ENCODE data around the gene TMSB4X.

Gene TMSB4X

DNA sequence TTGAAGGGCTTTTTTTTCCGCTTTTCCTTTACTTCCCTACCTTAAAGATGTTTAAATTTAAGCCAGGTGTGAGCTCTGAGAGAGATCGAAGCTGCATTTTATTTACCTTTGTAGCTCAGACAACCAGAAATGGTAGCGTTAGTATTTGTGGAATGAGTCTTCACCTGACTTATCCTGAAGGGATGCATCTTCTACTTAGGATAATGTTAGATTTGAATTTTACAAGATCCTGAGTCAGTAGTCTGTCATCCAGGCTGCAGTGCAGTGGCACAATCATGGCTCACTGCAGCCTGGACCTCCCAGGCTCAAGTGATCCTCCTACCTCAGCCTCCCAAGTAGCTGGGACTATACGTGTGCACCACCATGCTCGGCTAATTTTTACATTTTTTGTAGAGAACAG is 26.2 kb downstream of the TMSB4X start:
- H3K4me3 ChIP-seq (ENCODE audit: low read depth, low read length), result no peak overlapping the region
- TF ChIP-seq, protein P1, sequence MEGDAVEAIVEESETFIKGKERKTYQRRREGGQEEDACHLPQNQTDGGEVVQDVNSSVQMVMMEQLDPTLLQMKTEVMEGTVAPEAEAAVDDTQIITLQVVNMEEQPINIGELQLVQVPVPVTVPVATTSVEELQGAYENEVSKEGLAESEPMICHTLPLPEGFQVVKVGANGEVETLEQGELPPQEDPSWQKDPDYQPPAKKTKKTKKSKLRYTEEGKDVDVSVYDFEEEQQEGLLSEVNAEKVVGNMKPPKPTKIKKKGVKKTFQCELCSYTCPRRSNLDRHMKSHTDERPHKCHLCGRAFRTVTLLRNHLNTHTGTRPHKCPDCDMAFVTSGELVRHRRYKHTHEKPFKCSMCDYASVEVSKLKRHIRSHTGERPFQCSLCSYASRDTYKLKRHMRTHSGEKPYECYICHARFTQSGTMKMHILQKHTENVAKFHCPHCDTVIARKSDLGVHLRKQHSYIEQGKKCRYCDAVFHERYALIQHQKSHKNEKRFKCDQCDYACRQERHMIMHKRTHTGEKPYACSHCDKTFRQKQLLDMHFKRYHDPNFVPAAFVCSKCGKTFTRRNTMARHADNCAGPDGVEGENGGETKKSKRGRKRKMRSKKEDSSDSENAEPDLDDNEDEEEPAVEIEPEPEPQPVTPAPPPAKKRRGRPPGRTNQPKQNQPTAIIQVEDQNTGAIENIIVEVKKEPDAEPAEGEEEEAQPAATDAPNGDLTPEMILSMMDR (IDR thresholded peaks at IDR 0.05; ENCODE audit: low read depth, low read length), result no peak

DNA sequence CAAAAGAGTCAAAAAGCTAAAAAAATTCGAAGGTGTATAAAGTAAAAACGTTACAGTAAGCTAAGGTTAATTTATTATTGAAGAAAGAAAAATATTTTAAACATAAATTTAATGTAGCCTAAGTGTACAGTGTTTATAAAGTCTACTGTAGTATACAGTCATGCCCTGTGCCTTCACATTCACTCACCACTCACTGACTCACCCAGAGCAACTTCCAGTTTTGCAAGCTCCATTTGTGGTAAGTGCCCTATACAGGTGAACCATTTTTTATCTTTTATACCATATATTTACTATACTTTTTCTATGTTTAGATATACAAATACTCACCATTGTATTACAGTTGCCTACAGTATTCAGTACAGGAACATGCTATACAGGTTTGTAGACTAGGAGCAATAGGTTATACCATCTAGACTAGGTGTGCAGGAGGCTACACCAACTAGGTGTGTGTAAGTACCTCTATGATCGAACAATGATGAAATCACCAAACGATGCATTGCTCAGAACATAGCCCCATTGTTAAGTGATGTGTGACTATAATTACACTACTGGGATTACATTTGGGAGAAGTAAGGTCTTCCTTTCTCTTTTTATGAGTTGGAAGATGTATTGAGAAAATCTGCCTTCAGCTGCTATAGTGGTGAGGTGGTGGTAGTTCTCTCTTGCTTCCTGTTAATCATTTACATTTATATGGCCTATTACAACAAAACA is 27.2 kb downstream of the TMSB4X start:
- TF ChIP-seq, protein P1 (IDR thresholded peaks at IDR 0.05; ENCODE audit: low read depth, low read length), result no peak
- H3K4me3 ChIP-seq (ENCODE audit: low read depth, low read length), result no peak overlapping the region

DNA sequence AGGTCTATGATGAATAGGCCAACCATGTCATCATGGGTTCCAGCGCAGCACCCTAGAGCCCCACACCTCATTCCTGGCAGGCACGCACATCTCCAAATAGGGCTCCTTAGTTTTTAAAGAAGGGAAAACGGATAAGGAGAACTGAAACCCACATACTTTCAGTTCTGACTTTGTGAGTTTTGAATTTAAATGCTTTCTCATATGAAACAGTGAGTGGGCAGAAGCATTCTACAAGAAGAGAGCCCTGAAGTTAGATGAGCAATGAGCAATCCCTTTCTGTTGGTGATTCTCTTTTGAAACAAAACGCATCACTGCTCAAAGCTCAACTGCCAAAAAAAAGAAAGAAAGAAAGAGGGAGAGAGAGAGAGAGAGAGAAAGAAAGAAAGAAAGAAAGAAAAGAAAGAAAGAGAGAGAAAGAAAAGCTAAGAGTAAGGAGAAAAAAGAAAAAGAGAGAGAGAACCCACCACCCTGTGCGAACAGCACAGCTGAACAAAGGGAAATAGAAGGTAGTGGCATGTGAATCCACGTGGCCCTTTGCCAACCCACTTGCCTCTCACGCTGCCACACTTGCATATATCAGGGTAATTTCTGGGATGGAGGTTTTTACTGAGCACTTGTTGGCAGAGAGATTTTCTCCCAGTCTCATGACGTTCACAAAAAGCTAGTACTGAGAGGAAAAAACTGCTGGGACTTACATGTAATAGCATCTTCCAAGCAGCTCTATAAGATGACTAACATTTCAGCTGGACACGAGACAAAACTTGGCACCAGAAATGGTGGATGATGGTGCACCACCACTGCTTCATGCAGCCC is 31.0 kb downstream of the TMSB4X start:
- TF ChIP-seq, protein P1 (IDR thresholded peaks at IDR 0.05; ENCODE audit: low read depth, low read length), result no peak
- H3K4me3 ChIP-seq (ENCODE audit: low read depth, low read length), result no peak overlapping the region

DNA sequence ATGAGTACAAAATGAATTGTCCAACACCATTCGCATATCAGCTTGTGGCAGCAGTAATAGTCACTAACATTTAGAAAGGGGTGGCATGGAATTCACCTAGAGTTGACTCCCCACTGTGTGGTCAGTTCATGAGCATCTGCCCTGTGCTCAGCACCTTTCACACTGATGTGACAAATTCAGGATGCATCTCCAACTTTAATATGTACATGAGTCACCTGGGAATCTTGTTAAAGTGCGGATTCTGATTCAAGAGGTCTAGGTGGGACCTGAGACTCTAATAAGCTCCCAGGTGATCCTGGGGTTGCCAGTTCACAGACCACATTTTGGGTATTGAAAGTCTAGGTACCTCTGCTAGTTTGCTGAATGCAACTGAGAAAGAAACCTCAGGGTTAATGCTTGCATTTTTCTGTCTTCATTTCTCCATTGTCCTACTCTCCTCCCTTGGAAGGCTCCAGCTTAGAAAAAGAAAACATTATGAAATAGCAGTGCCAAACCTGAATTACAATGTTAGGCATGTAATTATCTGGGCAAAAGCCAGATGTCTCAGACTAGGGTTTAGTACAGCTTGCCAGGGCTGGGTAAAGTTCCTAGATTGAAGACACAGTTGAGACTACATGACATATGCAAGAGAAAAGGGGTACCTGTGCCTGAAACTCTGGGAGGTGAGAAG is 32.7 kb downstream of the TMSB4X start:
- H3K4me3 ChIP-seq (ENCODE audit: low read depth, low read length), result no peak overlapping the region
- TF ChIP-seq, protein P1 (IDR thresholded peaks at IDR 0.05; ENCODE audit: low read depth, low read length), result no peak

DNA sequence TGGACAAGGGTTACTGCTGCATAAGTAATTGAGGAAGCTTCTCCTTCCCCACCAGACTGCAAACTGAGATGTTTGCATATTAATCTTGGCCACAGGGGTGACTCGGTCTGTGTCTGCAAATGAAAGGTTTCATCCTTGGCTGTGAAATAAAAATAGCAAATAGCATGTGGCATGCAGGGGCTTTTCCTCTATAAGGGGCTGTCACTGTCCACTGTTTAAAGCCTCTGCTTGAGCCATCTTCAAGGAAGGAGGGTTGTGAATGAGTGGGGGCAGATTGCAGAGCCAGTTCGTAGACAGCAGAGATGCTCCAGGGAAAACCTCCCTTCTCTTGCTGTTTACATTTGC is 33.3 kb downstream of the TMSB4X start:
- TF ChIP-seq, protein P1 (IDR thresholded peaks at IDR 0.05; ENCODE audit: low read depth, low read length), result no peak
- H3K4me3 ChIP-seq (ENCODE audit: low read depth, low read length), result no peak overlapping the region

DNA sequence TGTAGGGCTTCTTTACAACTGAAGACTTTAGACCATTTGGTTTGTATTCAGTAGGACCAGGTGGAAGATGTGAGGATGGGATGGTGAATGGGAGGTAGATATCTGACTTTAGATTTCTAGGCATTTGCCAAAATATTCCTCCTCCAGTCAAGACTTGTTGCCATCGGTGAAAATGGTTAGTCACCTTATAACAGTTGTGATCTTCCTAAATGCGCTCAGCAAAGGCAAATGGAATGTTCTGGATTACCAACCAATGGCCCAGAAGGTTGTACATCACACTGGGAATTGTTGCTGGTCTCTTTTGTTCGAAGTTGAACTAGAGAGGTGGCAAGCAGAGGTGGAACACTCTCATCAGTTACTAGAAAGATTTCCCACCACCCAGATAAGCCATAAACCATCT is 33.9 kb downstream of the TMSB4X start:
- H3K4me3 ChIP-seq (ENCODE audit: low read depth, low read length), result no peak overlapping the region
- TF ChIP-seq, protein P1 (IDR thresholded peaks at IDR 0.05; ENCODE audit: low read depth, low read length), result no peak

DNA sequence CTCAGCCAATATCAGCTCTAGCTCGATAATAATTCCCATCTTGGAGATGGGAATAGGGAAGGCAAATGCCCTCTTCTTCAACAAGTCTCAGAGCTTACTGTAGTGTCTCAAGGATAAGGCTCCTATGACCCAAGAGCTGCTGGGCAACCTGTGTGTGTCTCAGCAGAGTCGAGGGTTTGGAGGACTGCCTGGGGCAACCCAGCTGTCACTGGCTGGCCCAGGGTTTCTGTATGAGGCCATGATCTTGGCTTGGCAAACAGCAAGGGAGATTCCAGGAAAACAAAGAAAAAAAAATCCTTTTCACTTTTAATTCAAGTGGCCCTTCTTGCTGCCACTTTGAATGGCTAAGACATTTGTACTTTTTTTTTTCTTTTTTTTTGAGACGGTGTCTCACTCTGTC is 34.4 kb downstream of the TMSB4X start:
- TF ChIP-seq, protein P1 (IDR thresholded peaks at IDR 0.05; ENCODE audit: low read depth, low read length), result no peak
- no peak overlapping the region for H3K4me3 ChIP-seq (ENCODE audit: low read depth, low read length)

All from WI38 (cell line).